Spleen (tissue), 11 donors: ENCODE measurements around the gene ZMIZ1. TPM values are rescaled to one million over a fixed set of nuclear protein-coding genes. Genes with fewer than 3 reads are reported as not detected.
A peak's percentile ranks its signal among the peaks of the same experiment; 100 is the strongest.

ENCODE experiments used
- DNase-seq: peaks from one replicate; pipeline ENCODE4 v3.0.0-alpha.2; 2020
- H3K27ac ChIP-seq, 8 donors: fragments of 200-600 bp; sonication (generic) in 7 of 8; 1 replicate in 4 of 8; 2 replicates in 4 of 8; pipeline versions ENCODE4 v1.5.0 to v1.8.0; 2016 to 2021; ENCODE audit warnings: inconsistent platforms in 4 of 8, mild to moderate bottlenecking in 4 of 8, moderate library complexity in 1 of 8
- H3K27me3 ChIP-seq, 7 donors: fragments of 200-600 bp; sonication (generic) in 6 of 7; replicated peaks in 1 of 7; 1 replicate in 4 of 7; 2 replicates in 3 of 7; pipeline versions ENCODE4 v1.5.0 to v1.8.0; 2016 to 2021; ENCODE audit warnings: inconsistent platforms in 3 of 7, mild to moderate bottlenecking in 1 of 7
- H3K36me3 ChIP-seq, 6 donors: fragments of 200-600 bp; sonication (generic) in 5 of 6; 1 replicate in 4 of 6; 2 replicates in 2 of 6; pipeline versions ENCODE4 v1.5.0 to v1.8.0; 2016 to 2021; ENCODE audit warnings: inconsistent platforms in 2 of 6
- H3K4me1 ChIP-seq, 6 donors: fragments of 200-600 bp; sonication (generic) in 5 of 6; 1 replicate in 3 of 6; 2 replicates in 3 of 6; pipeline versions ENCODE4 v1.5.0 to v1.8.0; 2016 to 2021; ENCODE audit warnings: inconsistent platforms in 3 of 6
- H3K4me3 ChIP-seq, 8 donors: fragments of 200-600 bp; sonication (generic) in 7 of 8; 1 replicate in 4 of 8; 2 replicates in 4 of 8; pipeline versions ENCODE4 v1.5.0 to v1.8.0; 2016 to 2021; ENCODE audit warnings: inconsistent platforms in 4 of 8, mild to moderate bottlenecking in 4 of 8, moderate library complexity in 2 of 8
- H3K9me3 ChIP-seq, 8 donors: fragments of 200-600 bp; sonication (generic) in 7 of 8; 1 replicate in 4 of 8; 2 replicates in 4 of 8; pipeline versions ENCODE4 v1.5.0 to v1.8.0; 2016 to 2021; ENCODE audit warnings: inconsistent platforms in 4 of 8
- POLR2A ChIP-seq, 3 donors: fragments of 450-650 bp; IDR thresholded peaks; one replicate each; pipeline ENCODE4 v1.5.1; 2017; ENCODE audit warnings: antibody characterized with exemption in 3 of 3, mild to moderate bottlenecking in 1 of 3
- POLR2AphosphoS5 ChIP-seq, 3 donors: sonication (generic); formaldehyde crosslinking; IDR thresholded peaks; one replicate each; pipeline ENCODE4 v1.5.1; 2017; ENCODE audit warnings: antibody characterized with exemption in 3 of 3
- WGBS, 5 donors: extraction: QIAGEN DNeasy Blood & Tissue Kit in 3 of 5; methylation state at CpG; one replicate each; pipeline versions ENCODE4 v1.1.5 to v1.1.7; 2013 to 2018; 5-methylcytosine and 5-hydroxymethylcytosine counted together
- intact Hi-C: fragments of 100-400 bp; cut with DNase I; formaldehyde crosslinking; loops from one replicate; pipeline ENCODE4 v1.15.0; 2023; ENCODE audit warnings: low total_unique reads
- polyA plus RNA-seq, 3 donors: library from polyadenylated mRNA; stranded (reverse); fragments of 200-250 nt; gene quantifications; one replicate each; pipeline ENCODE4 v1.2.1, GENCODE V29; 2013
- total RNA-seq, 7 donors: library from RNA; depleted of rRNA in 3 of 7; stranded (reverse); fragments of >200 nt in 3 of 7; fragmentation: NEBNext Ultra II Directional in 4 of 7; extraction: Animal tissue kit (Norgen Biotek cat#: 25700) in 4 of 7; gene quantifications; one replicate each; pipeline versions ENCODE4 v1.1.0 to v1.2.1, GENCODE V29; 2016 to 2021
- TF ChIP-seq, protein P1 (sequence below), 11 experiments: fragments of 200-600 bp in 7 of 11; fragments of 450-650 bp in 4 of 11; sonication (generic) in 4 of 11; IDR thresholded peaks in 8 of 11; conservative IDR thresholded peaks in 3 of 11; 1 replicate in 7 of 11; 2 replicates in 4 of 11; pipeline versions ENCODE4 v1.4.0 to v1.8.0; 2016 to 2021; ENCODE audit warnings: antibody characterized with exemption in 11 of 11, inconsistent platforms in 4 of 11, mild to moderate bottlenecking in 1 of 11
- donor health status: healthy with polysubstance abuse.
- donor health status: DM: no; HTN: no; CAD: no; lungs with moderate emphysema.
- donor health status: DM: no; HTN: no; CAD: no.
- donor health status: Bipolar disorder and iron deficiency.
- donor health status: healthy.
- donor health status: DM: no; HTN: no; CAD: no.
- donor health status: DM: yes; HTN: yes; CAD: no.

ZMIZ1 gene
- total and polyA plus RNA-seq, 10 donors = 10.7 to 210 (median 125) TPM

DNA sequence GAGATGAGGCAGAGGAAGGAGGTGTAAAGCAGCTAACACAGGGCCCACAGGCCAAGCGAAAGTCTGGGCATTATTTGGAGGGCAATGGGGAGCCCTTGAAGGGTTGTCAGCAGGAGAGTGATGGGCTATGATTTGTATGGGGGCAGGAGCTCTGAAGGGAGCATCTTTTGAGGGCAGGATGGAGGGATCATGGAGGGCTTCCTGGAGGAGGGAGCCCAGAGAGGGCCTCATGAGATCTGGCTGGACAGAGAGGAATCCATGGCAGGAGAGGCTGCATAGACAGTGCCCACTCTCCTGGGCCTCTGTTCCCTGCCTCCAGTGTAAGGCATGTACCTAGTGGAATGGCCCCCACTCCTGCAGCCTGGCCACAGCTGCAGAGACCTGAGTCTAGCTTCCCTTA, 141.9 kb downstream of the ZMIZ1 start:
- no peak overlapping the region for H3K4me3 ChIP-seq
- TF ChIP-seq, protein P1, sequence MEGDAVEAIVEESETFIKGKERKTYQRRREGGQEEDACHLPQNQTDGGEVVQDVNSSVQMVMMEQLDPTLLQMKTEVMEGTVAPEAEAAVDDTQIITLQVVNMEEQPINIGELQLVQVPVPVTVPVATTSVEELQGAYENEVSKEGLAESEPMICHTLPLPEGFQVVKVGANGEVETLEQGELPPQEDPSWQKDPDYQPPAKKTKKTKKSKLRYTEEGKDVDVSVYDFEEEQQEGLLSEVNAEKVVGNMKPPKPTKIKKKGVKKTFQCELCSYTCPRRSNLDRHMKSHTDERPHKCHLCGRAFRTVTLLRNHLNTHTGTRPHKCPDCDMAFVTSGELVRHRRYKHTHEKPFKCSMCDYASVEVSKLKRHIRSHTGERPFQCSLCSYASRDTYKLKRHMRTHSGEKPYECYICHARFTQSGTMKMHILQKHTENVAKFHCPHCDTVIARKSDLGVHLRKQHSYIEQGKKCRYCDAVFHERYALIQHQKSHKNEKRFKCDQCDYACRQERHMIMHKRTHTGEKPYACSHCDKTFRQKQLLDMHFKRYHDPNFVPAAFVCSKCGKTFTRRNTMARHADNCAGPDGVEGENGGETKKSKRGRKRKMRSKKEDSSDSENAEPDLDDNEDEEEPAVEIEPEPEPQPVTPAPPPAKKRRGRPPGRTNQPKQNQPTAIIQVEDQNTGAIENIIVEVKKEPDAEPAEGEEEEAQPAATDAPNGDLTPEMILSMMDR (IDR thresholded peaks at IDR 0.05 in 8 of 11, conservative IDR thresholded peaks at IDR 0.05 in 3 of 11) = no peak
- TF ChIP-seq POLR2AphosphoS5 (IDR thresholded peaks at IDR 0.05) (no peak), POLR2A (IDR thresholded peaks at IDR 0.05) (no peak)
- H3K27me3 ChIP-seq = no peaks in the 10 kb centered on the region
- intact Hi-C loops = no loop called here
- no peaks in the 10 kb centered on the region for H3K9me3 ChIP-seq
- WGBS, 5 donors = 63 to 100% (median 92%) methylated on average over 1 of the region's 1 CpG
- peaks cover 0 to 42% (median 21%) of the 10 kb centered on the region in 6 donors for H3K4me1 ChIP-seq
- DNase-seq = no peak
- peak overlapping the region in 5 of 8 donors; percentile 47 to 67 (median 61) for H3K27ac ChIP-seq
- peaks cover 0 to 98% (median 10%) of the 10 kb centered on the region in 6 donors for H3K36me3 ChIP-seq

DNA sequence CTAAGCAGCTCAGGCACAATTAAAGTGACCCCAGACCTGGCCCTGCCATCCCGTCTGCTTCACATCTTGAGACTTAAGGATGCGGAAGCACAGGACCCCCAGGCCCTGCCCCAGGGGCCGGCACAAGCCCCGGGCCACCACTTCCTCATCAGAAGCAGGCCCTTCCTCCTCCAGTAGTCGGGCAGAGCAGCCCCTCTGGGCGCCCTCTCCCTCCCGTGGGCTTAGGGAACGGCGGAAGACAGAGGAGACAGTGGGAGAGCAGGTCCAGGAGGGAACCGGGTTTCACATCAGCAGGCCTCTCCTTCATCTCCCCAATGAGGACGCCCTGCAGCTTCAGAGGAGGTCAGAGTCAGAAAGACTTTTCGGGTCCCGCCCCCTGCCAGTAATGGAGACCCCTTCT, 142.8 kb downstream of the ZMIZ1 start:
- TF ChIP-seq POLR2AphosphoS5 (IDR thresholded peaks at IDR 0.05) (no peak), POLR2A (IDR thresholded peaks at IDR 0.05) (no peak)
- TF ChIP-seq, protein P1 (IDR thresholded peaks at IDR 0.05 in 8 of 11, conservative IDR thresholded peaks at IDR 0.05 in 3 of 11) = no peak
- intact Hi-C loops = no loop called here
- DNase-seq = no peak
- H3K27me3 ChIP-seq = no peaks in the 10 kb centered on the region
- H3K36me3 ChIP-seq = peaks cover 0 to 98% (median 19%) of the 10 kb centered on the region in 6 donors
- H3K9me3 ChIP-seq = no peaks in the 10 kb centered on the region
- H3K4me1 ChIP-seq = peaks cover 0 to 34% (median 16%) of the 10 kb centered on the region in 6 donors
- WGBS, 5 donors = 65 to 84% (median 76%) methylated on average over 12 to 13 of the region's 13 CpGs
- H3K27ac ChIP-seq = peak overlapping the region in 4 of 8 donors; percentile 47 to 67 (median 62)
- no peak overlapping the region for H3K4me3 ChIP-seq

DNA sequence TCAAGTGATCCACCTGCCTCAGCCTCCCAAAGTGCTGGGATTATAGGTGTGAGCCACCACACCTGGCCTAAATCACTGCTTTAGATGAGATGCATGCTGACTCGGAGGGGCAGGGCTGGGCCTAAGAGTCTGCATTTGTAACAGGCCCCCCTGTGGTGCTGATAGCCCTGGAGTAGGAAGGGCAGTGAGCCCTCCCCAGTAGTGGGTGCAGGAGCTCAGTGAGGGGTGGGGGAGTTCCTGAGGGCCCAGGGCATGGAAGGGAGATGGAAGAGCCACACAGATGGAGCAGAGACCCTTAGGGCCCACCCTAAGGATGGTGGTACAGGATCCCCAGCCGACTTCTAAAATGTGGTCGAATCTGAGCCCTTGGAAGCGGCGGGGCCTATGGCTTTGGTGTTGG, 146.8 kb downstream of the ZMIZ1 start:
- TF ChIP-seq POLR2AphosphoS5 (IDR thresholded peaks at IDR 0.05) (no peak), POLR2A (IDR thresholded peaks at IDR 0.05) (no peak)
- TF ChIP-seq, protein P1 (IDR thresholded peaks at IDR 0.05 in 8 of 11, conservative IDR thresholded peaks at IDR 0.05 in 3 of 11) = no peak
- Histone ChIP-seq H3K4me1 (peaks cover 4 to 47% (median 22%) of the 10 kb centered on the region in 6 donors), H3K27me3 (no peaks in the 10 kb centered on the region), H3K27ac (no peak overlapping the region), H3K36me3 (peaks cover 0 to 97% (median 21%) of the 10 kb centered on the region in 6 donors), H3K4me3 (no peak overlapping the region), H3K9me3 (no peaks in the 10 kb centered on the region)
- intact Hi-C loops = no loop called here
- DNase-seq = no peak
- WGBS, 5 donors = 93 to 97% (median 94%) methylated on average over 4 to 5 of the region's 5 CpGs

DNA sequence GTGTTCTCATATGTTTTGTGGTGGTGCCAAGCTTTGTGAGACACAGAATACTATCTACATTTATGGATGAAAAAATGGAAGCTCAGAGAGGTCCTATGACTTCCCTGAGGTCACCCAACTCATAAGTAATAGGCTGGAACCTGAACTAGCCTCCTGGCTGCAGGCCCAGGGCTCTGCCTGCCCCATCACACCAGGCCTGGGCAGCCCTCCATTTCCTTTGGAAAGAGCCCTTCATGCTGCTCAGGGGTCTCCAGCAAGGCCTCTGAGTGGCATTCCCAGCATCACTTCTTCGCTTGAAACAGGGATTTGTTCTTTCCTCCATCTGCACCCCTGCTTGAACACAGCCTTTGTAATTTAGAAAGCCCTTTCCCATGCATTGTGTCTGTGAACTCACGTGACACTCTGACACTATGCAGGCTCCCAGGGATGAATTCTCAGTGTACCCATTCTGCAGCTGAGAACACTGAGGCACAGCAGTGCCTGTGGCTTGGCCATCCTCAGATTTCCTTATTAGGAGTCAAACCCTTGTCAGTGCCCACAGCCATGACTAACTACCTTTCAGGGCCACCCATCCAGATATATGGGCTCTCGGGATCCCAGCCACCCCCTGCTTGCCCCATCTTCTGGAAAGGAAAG, 150.7 kb downstream of the ZMIZ1 start:
- H3K27ac ChIP-seq = peak overlapping the region in 6 of 8 donors; percentile 13 to 76 (median 58)
- peaks cover 8 to 70% (median 48%) of the 10 kb centered on the region in 6 donors for H3K4me1 ChIP-seq
- intact Hi-C loops = no loop called here
- no peaks in the 10 kb centered on the region for H3K9me3 ChIP-seq
- H3K27me3 ChIP-seq = no peaks in the 10 kb centered on the region
- no peak overlapping the region for H3K4me3 ChIP-seq
- TF ChIP-seq POLR2A (IDR thresholded peaks at IDR 0.05) (no peak), POLR2AphosphoS5 (IDR thresholded peaks at IDR 0.05) (no peak)
- TF ChIP-seq, protein P1 (IDR thresholded peaks at IDR 0.05 in 8 of 11, conservative IDR thresholded peaks at IDR 0.05 in 3 of 11) = no peak
- peaks cover 0 to 80% (median 20%) of the 10 kb centered on the region in 6 donors for H3K36me3 ChIP-seq
- 84 to 93% (median 88%) methylated on average over 3 of the region's 3 CpGs for whole genome bisulfite sequencing, 5 donors
- DNase-seq = no peak
